Cardiac ventricle fibroblast (primary cell): Measurements from ENCODE around the gene ETNK2. TPM values are rescaled to one million over a fixed set of nuclear protein-coding genes. Genes with fewer than 3 reads are reported as not detected.

Experiments used
- total RNA-seq: library from RNA; depleted of rRNA; stranded (reverse); fragments of >200 nt; gene quantifications from 2 replicates; pipeline ENCODE4 v1.2.3, GENCODE V29; 2015

Gene ETNK2
- 7.5 and 10.6 TPM in 2 replicates for total RNA-seq

GRCh38 chr1:204151552-204152309 is at the start of gene ETNK2:
Gene ETNK2, minus strand, starts transcription at chr1:204152044. Its CDS starts 192 bp downstream, at chr1:204151852.

GRCh38 chr1:204196068-204196795 is 44.4 kb upstream of the ETNK2 start, which contains the start of gene KISS1:
Gene KISS1, minus strand, starts transcription at chr1:204196491. Its CDS starts 3,615 bp downstream, at chr1:204192876.

GRCh38 chr1:204166219-204166618 is 14.4 kb upstream of the ETNK2 start, which contains the start of gene REN:
Gene REN, minus strand, starts transcription at chr1:204166337. Its CDS starts 44 bp downstream, at chr1:204166293.

Other genes with a start within 250 kb of the ETNK2 start
- 6.3 and 6.6 TPM in 2 replicates for gene SOX13, start 78.9 kb downstream of the ETNK2 start, total RNA-seq
- gene REN, start 14.3 kb upstream of the ETNK2 start, total RNA-seq: not detected in 2 replicates
- gene KISS1, start 44.4 kb upstream of the ETNK2 start, total RNA-seq: not detected in 2 replicates
- not detected in 2 replicates for gene GOLT1A, start 61.9 kb upstream of the ETNK2 start, total RNA-seq
- gene PLEKHA6, start 207.9 kb upstream of the ETNK2 start, total RNA-seq: 4.0 and 4.6 TPM in 2 replicates